PC-9 (cell line): ENCODE data around the gene AGAP1. TPM values are rescaled to one million over a fixed set of nuclear protein-coding genes. Genes with fewer than 3 reads are reported as not detected.

Source experiments
- BruUV-seq: library from RNA; stranded (reverse); fragments of 400-500 nt; replicated peaks from 2 replicates; lab custom pipeline; 2021; lab: Mats Ljungman, UMichigan
- CTCF ChIA-PET: fragments of 300-600 bp; sonication (Branson Sonifier 250); formaldehyde crosslinking; loops from one replicate; lab custom pipeline; 2022; ENCODE audit warnings: antibody characterized with exemption; lab: Charles Lee
- POLR2A ChIA-PET: fragments of 300-600 bp; sonication (Branson Sonifier 250); formaldehyde crosslinking; loops from one replicate; lab custom pipeline; 2022; ENCODE audit warnings: antibody characterized with exemption; ENCODE audit not compliant: unreplicated experiment; lab: Charles Lee
- DNase-seq, 2 experiments: peaks; one replicate each; pipeline versions ENCODE4 v3.0.0 to v3.0.0-alpha.2; 2015 to 2022; ENCODE audit warnings: mixed read lengths in 1 of 2
- H2AFZ ChIP-seq: fragments of 200-600 bp; sonication (generic); 2 replicates; pipeline ENCODE4 v1.8.1; 2017; ENCODE audit warnings: antibody characterized with exemption
- H3F3A ChIP-seq: fragments of 200-600 bp; sonication (generic); 2 replicates; pipeline ENCODE4 v1.8.1; 2017; ENCODE audit warnings: antibody characterized with exemption, mild to moderate bottlenecking, low read depth; ENCODE audit not compliant: insufficient read depth
- H3K27ac ChIP-seq: fragments of 200-600 bp; sonication (generic); 2 replicates; pipeline ENCODE4 v1.6.1; 2016; ENCODE audit warnings: mixed run types
- H3K27me3 ChIP-seq: fragments of 200-600 bp; sonication (generic); 2 replicates; pipeline ENCODE4 v1.6.1; 2016; ENCODE audit warnings: low read depth, mixed run types; ENCODE audit not compliant: insufficient read depth
- H3K36me3 ChIP-seq: fragments of 200-600 bp; sonication (generic); 2 replicates; pipeline ENCODE4 v1.6.1; 2016; ENCODE audit warnings: low read depth, mixed run types
- H3K4me1 ChIP-seq: fragments of 200-600 bp; sonication (generic); replicated peaks from 2 replicates; pipeline ENCODE4 v1.6.1; 2016; ENCODE audit warnings: mixed run types; ENCODE audit not compliant: insufficient read depth
- H3K4me2 ChIP-seq: fragments of 200-600 bp; sonication (generic); 2 replicates; pipeline ENCODE4 v1.6.1; 2017; ENCODE audit warnings: mixed run types
- H3K4me3 ChIP-seq: fragments of 200-600 bp; sonication (generic); 2 replicates; pipeline ENCODE4 v1.6.1; 2016; ENCODE audit warnings: mixed run types
- H3K79me2 ChIP-seq: fragments of 200-600 bp; sonication (generic); 2 replicates; pipeline ENCODE4 v1.6.1; 2017; ENCODE audit warnings: low read depth, mixed run types
- H3K9me2 ChIP-seq: fragments of 200-600 bp; sonication (generic); 2 replicates; pipeline ENCODE4 v1.8.1; 2017; ENCODE audit warnings: mild to moderate bottlenecking; ENCODE audit not compliant: insufficient read depth
- H3K9me3 ChIP-seq: fragments of 200-600 bp; sonication (generic); 2 replicates; pipeline ENCODE4 v1.8.1; 2016; ENCODE audit warnings: low read depth; ENCODE audit not compliant: insufficient read depth
- H4K20me1 ChIP-seq: fragments of 200-600 bp; sonication (generic); 2 replicates; pipeline ENCODE4 v1.8.1; 2017; ENCODE audit not compliant: insufficient read depth
- CTCF ChIP-seq: fragments of 200-600 bp; sonication (generic); conservative IDR thresholded peaks from 2 replicates; pipeline ENCODE4 v1.6.1; 2017; ENCODE audit warnings: mixed run types, antibody characterized with exemption, mild to moderate bottlenecking, moderate library complexity
- EZH2 ChIP-seq: fragments of 200-600 bp; sonication (generic); IDR thresholded peaks from 2 replicates; pipeline ENCODE4 v1.8.0; 2017; ENCODE audit warnings: antibody characterized with exemption, low read depth
- intact Hi-C: fragments of 100-400 bp; cut with micrococcal nuclease; formaldehyde crosslinking; loops from one replicate; pipeline ENCODE4 v1.10.0; 2022; ENCODE audit not compliant: unreplicated experiment
- total RNA-seq: library from RNA; stranded (reverse); gene quantifications from 2 replicates; pipeline ENCODE4 v1.2.3, GENCODE V29; 2021

The AGAP1 gene
- total RNA-seq, 1 experiment from 2014 or later, result 91.4 TPM

- no peaks in the 10 kb centered on the region for H3K4me1 ChIP-seq
- no peak overlapping the region for H3K27ac ChIP-seq
- ChIA-PET POLR2A (no interaction called here), CTCF (no interaction called here)
- peaks cover 22% of the 10 kb centered on the region for H4K20me1 ChIP-seq
- intact Hi-C loops, result no loop called here
- no peaks in the 10 kb centered on the region for H3K36me3 ChIP-seq
- no peaks in the 10 kb centered on the region for H3K79me2 ChIP-seq
- H2AFZ ChIP-seq, result no peak overlapping the region
- no peak overlapping the region for H3K4me2 ChIP-seq
- no peaks in the 10 kb centered on the region for H3F3A ChIP-seq
- no peaks in the 10 kb centered on the region for H3K27me3 ChIP-seq
- TF ChIP-seq CTCF (no peak), EZH2 (no peak)
- H3K4me3 ChIP-seq, result no peak overlapping the region
- H3K9me3 ChIP-seq, result no peaks in the 10 kb centered on the region
- no peaks in the 10 kb centered on the region for H3K9me2 ChIP-seq
- no TSS peak for BruUV-seq
- DNase-seq, result no peak
Observed at GRCh38 chr2:236017446-236017845, 523.6 kb downstream of the AGAP1 start.

DNA sequence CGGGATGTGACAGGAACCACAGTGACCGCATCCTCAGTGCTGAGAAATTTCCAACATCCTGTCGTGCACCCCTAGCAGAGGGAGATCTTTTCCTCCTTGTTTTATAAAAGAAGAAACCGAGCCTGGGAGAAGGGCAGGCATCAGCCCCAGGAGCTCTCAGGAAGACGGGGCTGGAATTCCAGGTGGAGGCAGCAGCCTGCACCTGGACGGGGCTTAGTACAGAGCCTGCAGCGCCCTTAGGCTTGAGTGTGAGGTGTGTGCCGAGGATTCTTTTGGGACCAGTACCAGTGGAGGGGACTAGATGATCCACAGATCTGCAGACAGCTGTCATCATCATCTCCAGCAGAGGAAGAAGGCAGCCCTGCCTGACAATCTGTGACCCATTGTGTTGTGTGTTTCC is 525.6 kb downstream of the AGAP1 start:
- no peak overlapping the region for H3K4me2 ChIP-seq
- no peaks in the 10 kb centered on the region for H3K9me2 ChIP-seq
- BruUV-seq, result no TSS peak
- POLR2A ChIA-PET, result no interaction called here
- no peaks in the 10 kb centered on the region for H3K79me2 ChIP-seq
- CTCF ChIA-PET, result no interaction called here
- no peak for TF ChIP-seq CTCF
- H3K27ac ChIP-seq, result no peak overlapping the region
- no peaks in the 10 kb centered on the region for H3K36me3 ChIP-seq
- H3K9me3 ChIP-seq, result no peaks in the 10 kb centered on the region
- H3F3A ChIP-seq, result no peaks in the 10 kb centered on the region
- H2AFZ ChIP-seq, result no peak overlapping the region
- intact Hi-C loops, result no loop called here
- H3K4me1 ChIP-seq, result no peaks in the 10 kb centered on the region
- DNase-seq, result no peak
- H3K27me3 ChIP-seq, result no peaks in the 10 kb centered on the region
- H3K4me3 ChIP-seq, result no peak overlapping the region
- H4K20me1 ChIP-seq, result peaks cover 27% of the 10 kb centered on the region

GRCh38 chr2:236021499-236022057 is 527.7 kb downstream of the AGAP1 start:
- ChIA-PET POLR2A (no interaction called here), CTCF (interaction anchor here (0.6 kb wide), 1 partner anchor 50 kb away, joined by 3 read pairs; no protein-coding TSS in a partner anchor)

More at GRCh38 chr2:236021499-236022057, 527.7 kb downstream of the AGAP1 start:
- Histone ChIP-seq H3K27me3 (no peaks in the 10 kb centered on the region), H2AFZ (no peak overlapping the region), H3F3A (no peaks in the 10 kb centered on the region), H3K4me1 (no peaks in the 10 kb centered on the region), H4K20me1 (peaks cover 9% of the 10 kb centered on the region; the same call in 1 of the 2 replicates), H3K4me2 (no peak overlapping the region), H3K9me3 (no peaks in the 10 kb centered on the region), H3K36me3 (no peaks in the 10 kb centered on the region), H3K27ac (no peak overlapping the region), H3K9me2 (no peaks in the 10 kb centered on the region), H3K79me2 (no peaks in the 10 kb centered on the region), H3K4me3 (no peak overlapping the region)
- no TSS peak for BruUV-seq
- TF ChIP-seq EZH2 (no peak), CTCF (no peak)
- DNase-seq, result no peak
- intact Hi-C loops, result no loop called here
